GM23338 (cell line): ENCODE results near the gene CD22.

Experiments
- CREB1 ChIP-seq: fragments of 250-450 bp; sonication (Bioruptor Pico); IDR thresholded peaks from 2 replicates; pipeline ENCODE4 v1.5.0; 2020; ENCODE audit warnings: low read depth, mild to moderate bottlenecking, moderate library complexity
- CTCF ChIP-seq, 2 experiments: fragments of 200-600 bp in 1 of 2; sonication (generic) in 1 of 2; conservative IDR thresholded peaks; 2 replicates each; pipeline versions ENCODE4 v1.5.1 to v1.6.1; 2016 to 2017; ENCODE audit warnings: antibody characterized with exemption in 2 of 2, low read depth in 2 of 2, mild to moderate bottlenecking in 2 of 2, moderate library complexity in 1 of 2
- ETS1 ChIP-seq: IDR thresholded peaks from 2 replicates; pipeline ENCODE4 v1.6.1; 2016; ENCODE audit warnings: antibody characterized with exemption
- EZH2 ChIP-seq: fragments of 200-600 bp; sonication (generic); IDR thresholded peaks from one replicate; pipeline ENCODE4 v1.8.0; 2017; ENCODE audit warnings: antibody characterized with exemption, mild to moderate bottlenecking, low read depth; ENCODE audit not compliant: unreplicated experiment
- EZH2phosphoT487 ChIP-seq: fragments of 200-600 bp; sonication (generic); IDR thresholded peaks from one replicate; pipeline ENCODE4 v1.8.1; 2018; ENCODE audit warnings: antibody characterized with exemption; ENCODE audit not compliant: unreplicated experiment
- JUNB ChIP-seq: IDR thresholded peaks from one replicate; pipeline ENCODE4 v1.6.1; 2016; ENCODE audit warnings: antibody characterized with exemption; ENCODE audit not compliant: unreplicated experiment
- NANOG ChIP-seq: IDR thresholded peaks from 2 replicates; pipeline ENCODE4 v1.6.1; 2016; ENCODE audit warnings: antibody characterized with exemption, borderline replicate concordance
- POLR2AphosphoS5 ChIP-seq: IDR thresholded peaks from 2 replicates; pipeline ENCODE4 v1.6.1; 2016; ENCODE audit warnings: antibody characterized with exemption, low read depth
- ZNF114 ChIP-seq: fragments of 250-450 bp; sonication (Bioruptor Pico); IDR thresholded peaks from 2 replicates; pipeline ENCODE4 v1.5.0; 2020; ENCODE audit warnings: mild to moderate bottlenecking, moderate library complexity
- ZNF331 ChIP-seq: fragments of 250-450 bp; sonication (Bioruptor Pico); IDR thresholded peaks from 2 replicates; pipeline ENCODE4 v1.5.0; 2020; ENCODE audit warnings: low read depth, mild to moderate bottlenecking, moderate library complexity
- ZNF462 ChIP-seq: fragments of 250-450 bp; sonication (Bioruptor Pico); IDR thresholded peaks from 2 replicates; pipeline ENCODE4 v1.5.0; 2020; ENCODE audit warnings: mild to moderate bottlenecking, moderate library complexity
- TF ChIP-seq, protein P1 (sequence below): IDR thresholded peaks from one replicate; pipeline ENCODE4 v1.6.1; 2018; ENCODE audit warnings: antibody characterized with exemption; ENCODE audit not compliant: unreplicated experiment

GRCh38 chr19:35279985-35280821, 48.8 kb upstream of the CD22 start:
- TF ChIP-seq CTCF (conservative IDR thresholded peaks at IDR 0.05; ENCODE audit: low read depth in 2 of 2), result no peak
- TF ChIP-seq EZH2, result no peak
- no peak for TF ChIP-seq JUNB
- TF ChIP-seq ZNF331 (CRISPR knock-in tag), result no peak
- TF ChIP-seq, protein P1, sequence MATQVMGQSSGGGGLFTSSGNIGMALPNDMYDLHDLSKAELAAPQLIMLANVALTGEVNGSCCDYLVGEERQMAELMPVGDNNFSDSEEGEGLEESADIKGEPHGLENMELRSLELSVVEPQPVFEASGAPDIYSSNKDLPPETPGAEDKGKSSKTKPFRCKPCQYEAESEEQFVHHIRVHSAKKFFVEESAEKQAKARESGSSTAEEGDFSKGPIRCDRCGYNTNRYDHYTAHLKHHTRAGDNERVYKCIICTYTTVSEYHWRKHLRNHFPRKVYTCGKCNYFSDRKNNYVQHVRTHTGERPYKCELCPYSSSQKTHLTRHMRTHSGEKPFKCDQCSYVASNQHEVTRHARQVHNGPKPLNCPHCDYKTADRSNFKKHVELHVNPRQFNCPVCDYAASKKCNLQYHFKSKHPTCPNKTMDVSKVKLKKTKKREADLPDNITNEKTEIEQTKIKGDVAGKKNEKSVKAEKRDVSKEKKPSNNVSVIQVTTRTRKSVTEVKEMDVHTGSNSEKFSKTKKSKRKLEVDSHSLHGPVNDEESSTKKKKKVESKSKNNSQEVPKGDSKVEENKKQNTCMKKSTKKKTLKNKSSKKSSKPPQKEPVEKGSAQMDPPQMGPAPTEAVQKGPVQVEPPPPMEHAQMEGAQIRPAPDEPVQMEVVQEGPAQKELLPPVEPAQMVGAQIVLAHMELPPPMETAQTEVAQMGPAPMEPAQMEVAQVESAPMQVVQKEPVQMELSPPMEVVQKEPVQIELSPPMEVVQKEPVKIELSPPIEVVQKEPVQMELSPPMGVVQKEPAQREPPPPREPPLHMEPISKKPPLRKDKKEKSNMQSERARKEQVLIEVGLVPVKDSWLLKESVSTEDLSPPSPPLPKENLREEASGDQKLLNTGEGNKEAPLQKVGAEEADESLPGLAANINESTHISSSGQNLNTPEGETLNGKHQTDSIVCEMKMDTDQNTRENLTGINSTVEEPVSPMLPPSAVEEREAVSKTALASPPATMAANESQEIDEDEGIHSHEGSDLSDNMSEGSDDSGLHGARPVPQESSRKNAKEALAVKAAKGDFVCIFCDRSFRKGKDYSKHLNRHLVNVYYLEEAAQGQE, result no peak
- TF ChIP-seq CREB1, result no peak
- no peak; the same call in 1 of the 2 replicates for TF ChIP-seq POLR2AphosphoS5
- TF ChIP-seq ZNF462 (CRISPR knock-in tag), result no peak
- TF ChIP-seq EZH2phosphoT487, result no peak
- no peak for TF ChIP-seq NANOG
- TF ChIP-seq ZNF114 (CRISPR knock-in tag), result no peak
- TF ChIP-seq ETS1, result no peak
